GM21381 (cell line): ENCODE results near the gene HHIP.

Experiments used
- ATAC-seq: cut with Tn5 transposase; IDR thresholded peaks from one replicate; pipeline ENCODE4 v1.9.1; 2021; ENCODE audit warnings: mild to moderate bottlenecking, moderate library complexity; ENCODE audit not compliant: unreplicated experiment

HHIP gene

GRCh38 chr4:144701683-144702233 lies 55.8 kb downstream of the HHIP start:
- ATAC-seq, result no peak

GRCh38 chr4:144703494-144703893 lies 57.5 kb downstream of the HHIP start:
- no peak for ATAC-seq

DNA sequence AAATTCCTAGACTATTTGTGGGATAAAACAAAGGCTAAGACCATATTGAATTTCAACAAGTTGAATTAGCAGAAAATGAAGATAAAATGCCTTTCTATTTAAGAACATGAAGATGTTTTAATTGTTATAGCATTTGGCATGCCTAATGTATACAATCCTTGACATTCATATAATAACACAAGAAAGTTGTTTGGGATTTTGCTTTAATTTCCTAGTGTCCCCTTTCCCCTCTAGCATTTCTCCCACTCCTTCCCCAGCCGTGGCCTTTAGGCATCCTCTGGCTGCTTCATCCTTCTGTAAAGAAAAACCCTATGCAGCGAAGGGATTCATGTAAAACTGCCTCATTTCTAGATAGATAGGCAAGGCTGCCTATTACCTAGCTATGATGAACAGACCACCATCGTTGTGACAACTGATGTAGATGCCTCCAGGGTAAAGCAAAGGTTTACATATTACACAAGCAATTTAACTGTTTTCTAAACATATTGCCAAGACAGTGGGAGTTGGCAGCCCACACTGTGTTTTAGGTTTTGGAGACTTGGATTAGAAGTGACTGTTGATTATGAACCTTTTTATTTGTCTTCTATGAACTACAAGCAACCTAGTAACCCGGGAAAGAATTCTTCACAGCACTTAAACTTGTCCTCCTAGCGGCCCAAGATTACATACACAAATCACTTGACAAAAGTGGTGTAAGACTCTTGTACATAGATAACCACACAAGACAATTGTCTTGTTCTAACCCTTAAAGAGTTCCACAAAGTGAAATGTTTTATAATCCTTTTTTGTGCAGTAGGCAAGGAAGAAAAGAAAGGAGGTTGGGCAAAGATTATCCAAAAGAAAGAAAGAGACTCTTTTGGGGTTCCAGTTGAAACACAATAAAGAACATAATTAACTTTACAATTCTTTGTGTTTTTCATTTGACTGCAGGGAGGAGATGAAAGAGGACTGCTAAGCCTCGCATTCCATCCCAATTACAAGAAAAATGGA lies 59.9 kb downstream of the HHIP start:
- no peak for ATAC-seq

DNA sequence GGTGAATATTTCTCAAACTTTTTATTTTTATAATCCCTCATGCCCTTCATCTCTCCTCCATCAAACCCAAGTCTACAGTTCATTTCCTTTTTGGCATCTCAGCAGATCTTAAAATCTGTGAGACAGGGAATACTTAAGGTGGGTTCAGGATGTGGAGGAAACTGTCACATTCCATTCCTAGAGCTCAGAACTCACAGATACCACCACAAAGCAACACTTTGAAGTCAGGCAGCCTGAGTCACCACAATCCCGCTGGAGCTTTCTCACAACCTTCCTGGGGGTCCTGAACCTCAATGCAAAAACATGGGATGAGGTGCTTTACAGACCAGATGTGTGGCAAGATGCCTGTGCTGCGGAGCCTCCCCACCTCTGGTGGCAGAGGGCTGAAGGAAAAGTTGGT lies 63.2 kb downstream of the HHIP start:
- ATAC-seq, result no peak

DNA sequence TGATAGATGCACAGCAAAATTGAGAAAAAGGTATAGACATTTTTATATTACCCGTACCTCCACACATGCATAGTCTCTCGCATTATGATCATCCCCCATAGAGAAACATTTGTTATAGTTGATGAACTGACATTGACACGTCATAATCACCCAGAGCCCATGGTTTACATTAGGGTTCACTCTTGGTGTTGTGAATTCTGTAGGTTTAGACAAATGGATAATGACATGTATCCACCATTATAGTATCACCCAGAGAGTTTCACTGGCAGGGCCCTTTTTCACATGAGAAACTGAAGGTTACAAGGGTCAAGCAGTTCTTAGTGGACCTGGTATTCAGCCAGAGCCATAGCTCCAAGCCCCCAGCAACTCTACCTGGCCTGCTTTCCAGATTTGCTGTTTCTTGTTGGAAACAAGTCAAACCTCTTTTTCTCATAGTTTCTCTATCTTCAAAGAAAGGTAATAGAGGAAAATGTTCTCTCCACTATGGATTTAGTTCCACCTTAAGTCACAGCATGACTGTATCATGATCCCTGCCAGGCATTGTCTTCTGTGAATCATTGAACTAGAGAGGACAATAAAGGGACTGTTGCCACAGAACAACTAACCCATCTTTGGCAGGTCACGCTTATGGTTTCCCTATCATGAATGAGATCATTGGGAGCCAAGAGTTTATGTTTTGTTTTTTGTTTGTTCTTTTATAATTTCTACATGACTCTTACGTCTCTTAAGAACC lies 64.0 kb downstream of the HHIP start:
- ATAC-seq, result no peak

GRCh38 chr4:144710526-144710912 lies 64.6 kb downstream of the HHIP start:
- no peak for ATAC-seq

GRCh38 chr4:144711700-144712456 lies 65.9 kb downstream of the HHIP start:
- ATAC-seq, result no peak

DNA sequence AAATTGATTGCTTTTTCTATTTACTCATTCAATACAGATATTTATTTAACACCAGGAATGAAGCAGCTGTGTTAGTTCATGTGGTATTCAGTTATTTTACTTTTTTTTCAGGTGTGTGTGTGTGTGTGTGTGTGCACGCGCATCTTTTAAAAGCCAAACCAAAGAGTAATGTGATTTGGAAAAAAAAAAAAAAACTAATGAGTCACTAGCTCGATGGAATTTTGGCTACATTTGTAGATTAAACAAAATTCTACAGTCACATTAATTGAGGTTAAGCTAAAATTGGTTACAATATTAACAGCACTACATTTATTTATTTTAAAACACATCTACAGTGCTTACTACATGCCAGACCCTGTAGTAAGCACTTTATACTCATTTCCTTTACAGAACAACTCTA lies 66.8 kb downstream of the HHIP start:
- ATAC-seq, result no peak

DNA sequence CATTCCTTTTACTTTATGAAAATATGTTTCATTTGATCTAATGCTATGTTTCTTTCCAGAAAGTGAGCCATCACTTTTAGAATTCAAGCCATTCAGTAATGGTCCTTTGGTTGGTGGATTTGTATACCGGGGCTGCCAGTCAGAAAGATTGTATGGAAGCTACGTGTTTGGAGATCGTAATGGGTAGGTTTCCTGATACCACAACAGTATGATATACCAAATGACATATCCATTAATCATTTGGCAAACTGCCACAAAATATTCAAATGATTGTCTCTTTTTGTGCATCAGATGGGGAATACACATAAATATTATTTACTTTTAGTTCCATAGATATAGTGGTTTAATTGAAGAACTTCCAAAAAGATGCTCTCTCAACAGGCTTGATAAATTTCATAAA lies 68.2 kb downstream of the HHIP start:
- no peak for ATAC-seq

- ATAC-seq, result no peak
Observed at GRCh38 chr4:144715230-144715629, 69.3 kb downstream of the HHIP start.

GRCh38 chr4:144716778-144717177 lies 70.8 kb downstream of the HHIP start:
- ATAC-seq, result no peak

GRCh38 chr4:144718958-144719512 lies 73.1 kb downstream of the HHIP start:
- ATAC-seq, result no peak

DNA sequence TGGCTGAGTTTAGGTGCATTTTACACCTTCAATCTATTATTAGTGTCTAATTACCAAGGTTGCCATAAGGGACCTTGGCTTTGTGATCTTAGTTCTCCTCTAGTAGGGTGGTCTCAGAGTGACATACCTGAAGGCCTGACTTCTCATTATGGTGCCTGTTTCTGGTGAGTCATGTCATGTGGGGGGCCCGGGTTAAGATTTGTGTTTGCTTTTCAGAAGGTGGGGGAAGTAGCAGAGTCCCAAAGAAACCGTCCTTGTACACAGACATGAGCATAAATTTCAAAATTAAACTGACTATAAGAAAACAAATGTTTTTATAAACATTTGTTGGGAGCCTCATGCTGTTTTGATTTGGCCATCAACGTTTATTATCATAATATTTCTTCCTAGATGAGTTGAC lies 74.5 kb downstream of the HHIP start:
- no peak for ATAC-seq

DNA sequence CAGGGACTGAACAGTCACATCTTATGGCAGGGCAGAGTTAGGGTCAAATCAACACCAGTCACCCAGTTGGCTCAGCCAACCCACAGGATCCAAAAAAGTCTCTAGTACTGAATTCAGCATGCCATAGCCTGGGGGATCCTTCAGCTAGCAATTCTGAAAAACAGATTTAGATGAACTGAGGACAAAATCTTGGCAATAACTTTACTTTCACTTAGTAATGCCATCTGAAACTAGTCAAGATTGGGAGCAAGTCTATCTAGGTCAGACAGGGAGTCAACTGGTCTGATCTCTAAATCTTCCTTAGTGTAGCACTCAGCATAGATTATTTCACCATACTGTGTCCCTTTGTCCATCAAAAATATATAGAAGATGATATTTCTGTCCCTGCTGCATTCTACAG lies 76.0 kb downstream of the HHIP start:
- no peak for ATAC-seq

DNA sequence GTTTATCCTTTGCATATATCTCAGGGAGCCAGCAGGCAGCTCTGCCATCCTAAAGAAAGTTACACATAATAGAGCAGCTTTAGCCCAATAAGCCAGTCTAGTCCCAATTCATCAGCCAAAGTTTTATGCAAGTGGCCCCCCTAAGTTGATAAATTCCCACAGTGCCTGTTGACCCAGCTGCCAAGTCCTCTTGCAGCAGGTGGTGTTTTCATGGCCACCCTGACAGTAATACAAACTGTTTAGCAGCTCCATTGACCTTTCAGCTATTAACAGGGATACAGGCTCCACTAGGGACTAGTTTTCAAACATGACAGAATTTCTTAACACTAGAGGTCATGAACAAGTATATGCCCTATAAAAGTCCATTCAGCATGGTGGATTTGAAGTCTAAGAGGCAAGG lies 77.5 kb downstream of the HHIP start:
- ATAC-seq, result no peak

DNA sequence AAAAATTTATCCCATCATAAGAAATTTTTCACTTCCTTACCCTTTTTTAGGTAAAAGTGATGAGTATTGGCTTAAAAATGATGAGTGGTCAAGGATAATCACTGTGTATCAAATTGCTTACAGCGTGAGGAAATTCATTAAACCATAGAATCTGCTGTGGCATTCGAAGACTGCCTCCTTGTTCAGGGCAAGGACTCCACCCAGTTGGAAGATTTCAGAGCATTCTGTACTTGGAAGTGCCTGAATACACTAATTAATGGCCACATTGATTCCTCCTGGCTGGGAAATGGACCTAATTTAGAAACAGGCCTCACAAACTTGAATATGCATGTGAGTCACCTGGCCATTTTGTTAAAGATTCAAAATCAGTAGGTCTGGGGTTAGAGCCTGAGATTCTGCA lies 83.2 kb downstream of the HHIP start:
- no peak for ATAC-seq

GRCh38 chr4:144732584-144733428 lies 86.8 kb downstream of the HHIP start:
- no peak for ATAC-seq

DNA sequence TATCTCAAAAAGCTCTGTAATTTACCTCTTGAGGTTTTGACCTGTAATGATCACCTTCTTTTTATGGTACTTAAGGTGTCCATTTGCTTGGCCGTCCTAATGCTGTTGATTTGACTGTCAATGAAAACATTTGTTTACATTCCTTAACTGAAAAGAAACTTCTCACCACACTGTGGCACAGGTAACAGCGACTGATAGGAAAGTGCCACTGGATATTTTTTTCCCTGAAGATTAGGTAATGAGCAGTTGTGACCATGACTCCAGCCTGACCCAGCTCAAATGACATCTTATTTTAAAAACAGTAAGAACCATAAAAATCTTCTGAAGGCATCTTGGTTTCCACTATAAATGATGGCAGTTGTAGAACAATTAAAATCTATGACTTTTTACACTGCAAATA lies 87.6 kb downstream of the HHIP start:
- ATAC-seq, result no peak

DNA sequence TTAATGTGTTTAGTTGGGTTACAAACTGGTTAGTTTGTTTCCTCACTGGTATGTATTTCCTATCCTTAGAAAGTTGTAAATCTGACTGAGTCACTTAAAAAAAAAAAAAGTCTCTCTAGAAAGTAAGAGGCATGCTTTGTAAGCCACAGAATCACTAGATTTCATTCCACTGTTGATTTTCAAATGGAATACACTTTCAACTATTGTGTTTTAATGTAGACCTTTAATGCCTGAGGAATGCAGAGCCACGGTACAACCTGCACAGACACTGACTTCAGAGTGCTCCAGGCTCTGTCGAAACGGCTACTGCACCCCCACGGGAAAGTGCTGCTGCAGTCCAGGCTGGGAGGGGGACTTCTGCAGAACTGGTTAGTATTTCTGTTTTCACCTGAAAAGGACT lies 88.6 kb downstream of the HHIP start:
- ATAC-seq, result no peak

DNA sequence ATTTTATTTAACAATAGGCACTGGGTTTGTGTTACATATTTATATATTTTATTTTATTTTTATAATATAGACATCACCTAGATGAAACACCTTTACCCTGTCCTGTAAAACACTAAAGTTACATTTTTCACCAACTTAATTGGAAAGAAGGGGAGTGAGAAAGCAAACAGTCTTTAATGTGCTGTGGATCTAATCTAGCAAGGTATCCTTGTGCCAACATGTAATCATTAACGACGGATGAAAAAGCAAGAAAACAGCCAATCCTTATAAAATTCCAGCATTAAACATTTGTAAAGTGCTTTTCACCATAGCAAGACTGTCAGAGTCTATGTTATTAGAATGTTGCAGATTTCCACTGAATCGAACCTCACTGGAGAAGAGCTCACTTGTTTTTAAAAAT lies 92.7 kb downstream of the HHIP start:
- ATAC-seq, result no peak
